ENCODE results near the gene DOK7.

Gene DOK7

GRCh38 chr4:3476341-3476747 lies 13.2 kb downstream of the DOK7 start:
- H3K4me3 ChIP-seq (replicated peaks in 1 of 2; ENCODE audit: low read depth in 2 of 2, low read length in 2 of 2): no peak overlapping the region
- no peak for TF ChIP-seq CTCF (IDR thresholded peaks at IDR 0.05; ENCODE audit: low read depth, low read length)
- DNase-seq (ENCODE audit: low read depth in 2 of 2): no peak

GRCh38 chr4:3476936-3477749 lies 14.0 kb downstream of the DOK7 start:
- TF ChIP-seq CTCF (IDR thresholded peaks at IDR 0.05; ENCODE audit: low read depth, low read length): no peak
- DNase-seq (ENCODE audit: low read depth in 2 of 2): no peak
- no peak overlapping the region for H3K4me3 ChIP-seq (replicated peaks in 1 of 2; ENCODE audit: low read depth in 2 of 2, low read length in 2 of 2)

- TF ChIP-seq CTCF (IDR thresholded peaks at IDR 0.05; ENCODE audit: low read depth, low read length): no peak
- no peak for DNase-seq (ENCODE audit: low read depth in 2 of 2)
- H3K4me3 ChIP-seq (replicated peaks in 1 of 2; ENCODE audit: low read depth in 2 of 2, low read length in 2 of 2): no peak overlapping the region
These were observed 14.8 kb downstream of the DOK7 start for GRCh38 chr4:3477750-3478430.

- TF ChIP-seq CTCF (IDR thresholded peaks at IDR 0.05; ENCODE audit: low read depth, low read length): no peak
- H3K4me3 ChIP-seq (replicated peaks in 1 of 2; ENCODE audit: low read depth in 2 of 2, low read length in 2 of 2): no peak overlapping the region
- no peak for DNase-seq (ENCODE audit: low read depth in 2 of 2)
These were observed 15.6 kb downstream of the DOK7 start for GRCh38 chr4:3478446-3479357.

DNA sequence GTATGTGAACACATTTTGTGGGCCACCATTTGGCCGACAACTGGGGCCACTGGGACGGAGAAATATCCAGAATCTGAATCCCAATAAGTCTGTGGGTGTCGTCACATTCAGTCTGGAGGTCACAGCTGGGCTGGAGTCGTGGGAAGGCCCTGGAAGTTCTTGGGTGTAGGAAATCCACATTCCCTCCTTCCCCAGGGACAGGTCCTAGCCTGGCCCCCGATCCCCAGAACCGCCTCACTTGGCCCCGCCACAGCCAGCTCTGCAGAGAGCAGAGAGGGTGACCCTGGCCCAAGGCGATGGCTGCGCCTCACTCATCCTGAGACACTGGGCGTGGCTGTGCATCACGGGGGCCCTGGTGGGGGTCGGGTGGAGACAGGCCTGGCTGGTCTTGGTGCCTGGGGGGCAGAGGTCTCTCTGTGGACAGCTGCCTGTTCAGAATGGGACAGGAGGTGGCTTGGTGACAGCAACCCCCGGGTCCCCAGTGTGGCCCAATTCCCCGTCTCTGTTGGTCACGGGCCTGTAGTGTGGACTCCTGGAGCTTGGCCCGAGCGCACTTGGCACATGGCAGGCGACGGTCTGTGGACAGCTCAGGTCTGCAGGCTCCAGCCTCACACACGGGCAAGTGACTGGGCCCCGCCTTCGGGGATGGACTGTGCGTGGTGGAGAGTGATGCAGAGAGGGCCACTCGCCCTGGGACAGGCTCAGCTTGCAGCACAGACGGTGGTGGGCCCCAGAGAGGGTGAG lies 16.4 kb downstream of the DOK7 start:
- no peak for DNase-seq (ENCODE audit: low read depth in 2 of 2)
- no peak for TF ChIP-seq CTCF (IDR thresholded peaks at IDR 0.05; ENCODE audit: low read depth, low read length)

GRCh38 chr4:3480528-3481112 lies 17.5 kb downstream of the DOK7 start:
- DNase-seq (ENCODE audit: low read depth in 2 of 2): peak; percentile 76 to 83
- TF ChIP-seq CTCF (IDR thresholded peaks at IDR 0.05; ENCODE audit: low read depth, low read length): peak; percentile 99
- no peak overlapping the region for H3K4me3 ChIP-seq (replicated peaks in 1 of 2; ENCODE audit: low read depth in 2 of 2, low read length in 2 of 2)

More for the DNA sequence above, 16.4 kb downstream of the DOK7 start:
- H3K4me3 ChIP-seq (replicated peaks in 1 of 2; ENCODE audit: low read depth in 2 of 2, low read length in 2 of 2): no peak overlapping the region

Measured in cardiac fibroblast (primary cell).